ENCODE data around the gene QPCT. TPM values are rescaled to one million over a fixed set of nuclear protein-coding genes. Genes with fewer than 3 reads are reported as not detected.
"Not testable (repeated sequence)": the region's sequence is repeated elsewhere in the genome, so short reads cannot be mapped to it uniquely, and the experiment has no call there.

Gene QPCT
- total RNA-seq (2014; rRNA removed; shearing (Covaris generic)) = 18.4 and 21.6 TPM in 2 replicates

GRCh38 chr2:37344453-37345361 lies at the start of gene QPCT:
Gene QPCT (plus strand): TSS chr2:37344630. CDS start chr2:37344732, 102 bp downstream.
- peak; percentile 78 for DNase-seq (ENCODE audit: low spot score)

- DNase-seq (ENCODE audit: low spot score) = not testable (repeated sequence)
These were observed 49.6 kb upstream of the QPCT start for GRCh38 chr2:37294858-37295257.

GRCh38 chr2:37295469-37296073 lies 48.9 kb upstream of the QPCT start:
- DNase-seq (ENCODE audit: low spot score) = no peak

- DNase-seq (ENCODE audit: low spot score) = no peak
These were observed 46.8 kb upstream of the QPCT start for GRCh38 chr2:37297632-37298031.

GRCh38 chr2:37300146-37300545 lies 44.3 kb upstream of the QPCT start:
- no peak for DNase-seq (ENCODE audit: low spot score)

- no peak for DNase-seq (ENCODE audit: low spot score)
These were observed 43.9 kb upstream of the QPCT start for GRCh38 chr2:37300578-37300977.

- DNase-seq (ENCODE audit: low spot score) = no peak
These were observed 43.0 kb upstream of the QPCT start for GRCh38 chr2:37301408-37301807.

GRCh38 chr2:37302701-37303252 lies 41.7 kb upstream of the QPCT start:
- no peak for DNase-seq (ENCODE audit: low spot score)

GRCh38 chr2:37306024-37306423 lies 38.4 kb upstream of the QPCT start:
- DNase-seq (ENCODE audit: low spot score) = no peak

- no peak for DNase-seq (ENCODE audit: low spot score)
These were observed 36.9 kb upstream of the QPCT start for GRCh38 chr2:37307500-37307899.

- DNase-seq (ENCODE audit: low spot score) = no peak
These were observed 29.1 kb upstream of the QPCT start for GRCh38 chr2:37315364-37315763.

GRCh38 chr2:37316181-37316580 lies 28.2 kb upstream of the QPCT start:
- no peak for DNase-seq (ENCODE audit: low spot score)

- DNase-seq (ENCODE audit: low spot score) = no peak
These were observed 26.7 kb upstream of the QPCT start for GRCh38 chr2:37317746-37318145.

GRCh38 chr2:37318401-37318800 lies 26.0 kb upstream of the QPCT start:
- no peak for DNase-seq (ENCODE audit: low spot score)

- no peak for DNase-seq (ENCODE audit: low spot score)
These were observed 24.4 kb upstream of the QPCT start for GRCh38 chr2:37319754-37320609.

- DNase-seq (ENCODE audit: low spot score) = no peak
These were observed 23.3 kb upstream of the QPCT start for GRCh38 chr2:37321029-37321682.

GRCh38 chr2:37322368-37322767 lies 22.1 kb upstream of the QPCT start:
- no peak for DNase-seq (ENCODE audit: low spot score)

- no peak for DNase-seq (ENCODE audit: low spot score)
These were observed 21.2 kb upstream of the QPCT start for GRCh38 chr2:37323176-37323780.

GRCh38 chr2:37323781-37324535 lies 20.5 kb upstream of the QPCT start:
- DNase-seq (ENCODE audit: low spot score) = peak; percentile 49

- no peak for DNase-seq (ENCODE audit: low spot score)
These were observed 20.0 kb upstream of the QPCT start for GRCh38 chr2:37324536-37324785.

Data from A172 (cell line).